Posterior cingulate gyrus (tissue), 11 donors: ENCODE data around the gene TMPRSS7.
"Not testable (repeated sequence)": the region's sequence is repeated elsewhere in the genome, so short reads cannot be mapped to it uniquely, and the experiment has no call there.

Experiments
- DNase-seq, 10 donors: peaks; one replicate each; pipeline versions ENCODE4 v3.0.0 to v3.0.0-alpha.2; 2020 to 2021; ENCODE audit warnings: mixed read lengths in 3 of 10
- intact Hi-C: fragments of 100-400 bp; cut with DNase I; formaldehyde crosslinking; loops from one replicate; pipeline ENCODE4 v1.15.1; 2023

The TMPRSS7 gene

GRCh38 chr3:112012205-112012992, 22.1 kb upstream of the TMPRSS7 start:
- intact Hi-C loops: no loop called here
- DNase-seq: no peak

DNA sequence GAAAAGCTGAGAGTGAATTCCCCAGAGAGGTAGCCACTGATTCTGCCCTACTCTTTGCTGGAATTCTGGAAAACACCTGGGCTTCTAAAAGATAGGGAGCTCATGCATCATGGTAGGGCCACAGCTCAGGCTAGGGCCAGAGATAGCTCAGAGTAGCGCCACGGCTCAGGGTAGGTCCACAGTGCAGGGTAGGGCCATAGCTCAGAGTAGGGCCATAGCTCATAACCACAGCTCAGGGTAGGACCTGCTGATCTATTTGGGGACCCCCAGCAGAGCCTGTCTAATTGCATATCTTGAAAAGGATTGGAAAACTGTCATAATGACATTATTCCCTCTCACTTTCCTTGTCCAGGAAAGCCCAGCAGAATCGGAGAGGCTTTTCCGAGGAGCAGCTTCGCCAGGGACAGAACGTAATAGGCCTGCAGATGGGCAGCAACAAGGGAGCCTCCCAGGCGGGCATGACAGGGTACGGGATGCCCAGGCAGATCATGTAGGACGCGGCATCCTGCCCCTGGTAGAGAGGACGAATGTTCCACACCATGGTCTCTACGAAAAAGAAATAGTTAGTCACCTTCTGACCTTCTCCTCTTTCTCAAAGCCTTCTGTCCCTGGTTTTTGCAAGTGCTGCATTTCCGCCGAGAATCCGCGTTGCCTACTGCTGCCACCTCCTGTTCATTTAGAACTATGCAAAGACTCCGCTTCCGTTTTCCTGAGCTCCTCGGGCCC, 21.3 kb upstream of the TMPRSS7 start:
- peak in 9 of 10 donors; percentile 54 to 94 (median 65) for DNase-seq
- intact Hi-C loops: no loop called here

GRCh38 chr3:112013784-112014143, 20.8 kb upstream of the TMPRSS7 start:
- no peak for DNase-seq
- intact Hi-C loops: no loop called here

GRCh38 chr3:112017091-112017490, 17.4 kb upstream of the TMPRSS7 start:
- DNase-seq: no peak
- intact Hi-C loops: no loop called here

GRCh38 chr3:112018712-112019111, 15.8 kb upstream of the TMPRSS7 start:
- intact Hi-C loops: no loop called here
- no peak for DNase-seq

- DNase-seq: no peak
- intact Hi-C loops: no loop called here
These were observed 14.8 kb upstream of the TMPRSS7 start for GRCh38 chr3:112019716-112020115.

- DNase-seq: no peak
- intact Hi-C loops: no loop called here
These were observed 13.9 kb upstream of the TMPRSS7 start for GRCh38 chr3:112020674-112021085.

- no peak for DNase-seq
- intact Hi-C loops: no loop called here
These were observed 7.4 kb upstream of the TMPRSS7 start for GRCh38 chr3:112027142-112027541.

DNA sequence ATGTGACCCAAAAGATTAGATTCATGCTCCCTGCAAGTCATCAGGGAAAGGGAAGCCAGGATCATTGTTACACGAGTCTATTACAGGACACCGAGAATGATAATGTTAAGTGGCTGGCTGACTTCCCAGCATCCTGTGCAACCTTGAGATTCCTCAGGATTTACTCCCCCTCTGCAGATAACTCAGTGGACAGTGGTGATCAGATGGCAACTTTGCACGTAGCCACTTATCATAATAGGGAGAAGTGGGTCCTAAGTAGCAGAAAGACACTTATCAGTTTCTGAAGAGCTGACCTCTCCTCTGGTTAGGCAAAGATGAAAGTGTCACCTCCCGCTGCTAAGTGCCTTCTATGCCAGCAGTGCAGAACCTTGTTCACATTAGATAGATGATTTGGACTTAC, 6.7 kb upstream of the TMPRSS7 start:
- DNase-seq: no peak
- intact Hi-C loops: no loop called here

- DNase-seq: no peak
- intact Hi-C loops: no loop called here
These were observed 3.6 kb upstream of the TMPRSS7 start for GRCh38 chr3:112030901-112031300.

DNA sequence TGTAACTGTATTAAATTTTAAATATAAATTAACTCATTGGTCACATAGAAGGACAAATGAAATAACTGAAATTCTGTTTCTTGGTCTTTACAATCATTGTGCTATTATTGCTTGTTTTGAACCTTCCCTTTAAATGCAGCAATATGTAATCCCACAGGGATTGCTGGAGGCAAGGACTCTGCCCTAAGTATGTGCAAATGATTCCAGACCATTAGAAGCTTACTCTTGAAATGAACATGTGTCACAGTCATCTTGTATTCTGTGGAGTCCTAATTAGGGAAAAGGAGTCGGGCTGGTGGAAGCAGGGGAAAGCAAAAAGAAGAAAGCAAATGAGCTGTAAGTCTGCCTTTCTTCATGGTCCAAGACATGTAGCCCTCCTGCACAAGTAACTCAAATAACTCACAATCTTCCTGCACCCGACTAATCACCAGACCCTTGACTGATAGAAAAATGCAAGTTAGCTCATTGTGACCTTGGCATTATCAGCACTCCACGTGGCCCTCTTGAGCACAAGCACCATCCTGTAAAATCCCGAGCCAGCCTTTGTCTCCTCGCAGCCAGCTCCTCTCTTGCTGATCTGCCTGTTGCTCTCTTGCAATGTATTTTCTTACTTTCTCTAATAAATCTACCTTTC, 2.3 kb upstream of the TMPRSS7 start:
- intact Hi-C loops: no loop called here
- no peak for DNase-seq

DNA sequence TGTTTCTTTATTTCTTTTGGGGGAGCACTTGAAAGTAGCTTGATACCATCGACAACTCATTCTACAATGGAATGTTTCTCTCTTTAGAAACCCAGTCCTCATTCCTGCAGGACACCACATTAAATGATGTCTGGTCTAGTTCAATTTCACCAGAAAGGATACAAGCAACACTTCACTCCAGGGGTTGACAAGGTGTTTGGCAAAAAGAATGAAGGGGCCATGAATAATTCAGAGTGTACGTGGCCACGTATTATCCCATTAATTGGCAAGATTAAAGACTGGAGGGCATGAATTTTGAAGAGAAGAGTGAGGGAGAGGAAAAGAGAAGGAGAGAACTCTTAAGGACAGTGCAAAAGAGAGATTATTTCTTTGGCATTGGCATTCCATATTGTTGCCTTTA, 705 bp downstream of the TMPRSS7 start:
- no peak for DNase-seq
- intact Hi-C loops: no loop called here

DNA sequence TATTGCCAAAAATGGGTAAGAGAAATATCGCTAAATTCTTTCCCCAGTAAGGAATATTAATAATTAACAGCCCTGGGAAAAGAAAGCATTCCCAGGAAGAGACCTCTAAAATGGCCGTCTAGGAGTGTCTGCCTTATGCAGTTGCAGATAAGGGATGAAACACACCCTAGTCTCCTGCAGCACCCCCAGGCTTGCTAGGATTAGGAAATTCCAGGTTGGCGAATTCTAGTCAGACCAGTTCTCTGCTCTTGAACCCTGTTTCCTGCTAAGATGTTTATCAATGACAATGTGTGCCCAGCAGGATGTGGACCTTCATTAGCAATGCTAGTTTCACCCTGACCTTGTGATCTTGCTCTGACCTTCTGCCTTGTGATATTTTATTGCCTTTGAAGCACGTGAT, 2.7 kb downstream of the TMPRSS7 start:
- intact Hi-C loops, DNase-seq: not testable (repeated sequence)

DNA sequence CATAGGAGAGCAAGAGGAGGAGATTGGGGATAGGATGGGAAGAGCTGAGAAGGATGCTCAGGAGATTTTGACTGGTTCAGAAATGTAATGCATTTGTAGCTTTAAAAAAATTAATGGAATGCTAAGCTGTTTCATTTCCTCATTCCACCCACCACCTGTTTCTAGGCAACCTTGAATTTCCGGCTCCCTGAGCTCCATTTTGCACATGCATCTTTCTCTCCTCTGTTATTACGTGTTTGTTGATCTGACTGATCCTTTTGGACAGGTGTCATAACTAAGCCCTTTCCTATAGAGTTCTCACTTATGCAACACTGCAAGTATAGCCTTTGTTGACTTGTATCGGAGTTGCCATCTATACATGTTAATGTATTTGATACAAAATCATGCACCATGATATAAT, 4.3 kb downstream of the TMPRSS7 start:
- intact Hi-C loops: no loop called here
- DNase-seq: peak in 1 of 10 donors; percentile 9

DNA sequence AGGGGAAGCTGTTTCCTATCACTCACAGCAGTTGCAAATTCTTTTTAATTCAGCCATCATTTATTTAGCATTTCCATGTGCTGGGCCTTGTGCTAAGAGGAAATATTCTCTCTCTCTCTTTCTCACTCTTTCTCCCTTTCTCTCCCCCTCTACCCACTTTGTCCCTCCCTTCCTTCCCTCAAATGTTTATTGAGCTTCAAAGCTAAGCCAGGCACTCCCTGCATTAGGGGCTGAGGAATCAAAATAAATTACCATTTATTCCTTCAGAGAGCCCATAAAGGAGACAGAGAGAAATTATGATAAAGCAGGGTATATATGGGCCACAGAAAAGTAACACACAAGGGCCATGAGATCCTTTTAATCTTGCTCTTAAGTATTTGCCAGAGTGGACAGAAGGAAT, 6.8 kb downstream of the TMPRSS7 start:
- DNase-seq: no peak
- intact Hi-C loops: loop anchor here (10.0 kb wide), 1 partner anchor 327 kb away; no protein-coding TSS in a partner anchor

GRCh38 chr3:112042842-112043280, 8.3 kb downstream of the TMPRSS7 start:
- intact Hi-C loops: loop anchor here (2.0 to 10.0 kb wide), 2 partner anchors 54 to 328 kb away; no protein-coding TSS in a partner anchor
- DNase-seq: no peak

GRCh38 chr3:112043621-112044201, 9.2 kb downstream of the TMPRSS7 start:
- intact Hi-C loops: loop anchor here (2.0 to 10.0 kb wide), 2 partner anchors 55 to 329 kb away; no protein-coding TSS in a partner anchor

GRCh38 chr3:112046599-112046998, 12.1 kb downstream of the TMPRSS7 start:
- no peak for DNase-seq
- intact Hi-C loops: loop anchor here (10.0 kb wide), 1 partner anchor 332 kb away; no protein-coding TSS in a partner anchor

More at GRCh38 chr3:112043621-112044201, 9.2 kb downstream of the TMPRSS7 start:
- DNase-seq: peak in 7 of 10 donors; percentile 11 to 90 (median 40)

GRCh38 chr3:112047264-112047663, 12.7 kb downstream of the TMPRSS7 start:
- no peak for DNase-seq
- intact Hi-C loops: loop anchor here (10.0 kb wide), 1 partner anchor 332 kb away; no protein-coding TSS in a partner anchor

DNA sequence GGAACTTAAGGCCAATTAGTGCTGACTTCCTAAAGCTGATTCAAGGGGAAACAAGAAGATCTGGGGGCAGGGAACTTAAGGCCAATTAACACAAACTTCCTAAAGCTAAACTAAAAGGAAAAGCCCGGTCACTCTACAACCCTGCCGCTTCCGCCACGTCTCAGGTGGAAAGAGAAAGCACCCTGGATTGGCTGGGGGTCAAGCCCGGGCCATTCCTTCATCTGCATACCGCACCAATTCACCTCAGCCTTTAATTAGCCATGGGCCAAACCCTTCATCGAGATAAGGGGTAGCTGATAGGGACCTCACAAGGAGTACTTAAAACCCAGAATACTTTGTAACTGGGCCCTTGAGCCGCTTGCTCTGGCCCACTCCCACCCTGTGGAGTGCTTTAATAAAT, 14.4 kb downstream of the TMPRSS7 start:
- DNase-seq: no peak
- intact Hi-C loops: loop anchor here (10.0 kb wide), 1 partner anchor 334 kb away; no protein-coding TSS in a partner anchor

DNA sequence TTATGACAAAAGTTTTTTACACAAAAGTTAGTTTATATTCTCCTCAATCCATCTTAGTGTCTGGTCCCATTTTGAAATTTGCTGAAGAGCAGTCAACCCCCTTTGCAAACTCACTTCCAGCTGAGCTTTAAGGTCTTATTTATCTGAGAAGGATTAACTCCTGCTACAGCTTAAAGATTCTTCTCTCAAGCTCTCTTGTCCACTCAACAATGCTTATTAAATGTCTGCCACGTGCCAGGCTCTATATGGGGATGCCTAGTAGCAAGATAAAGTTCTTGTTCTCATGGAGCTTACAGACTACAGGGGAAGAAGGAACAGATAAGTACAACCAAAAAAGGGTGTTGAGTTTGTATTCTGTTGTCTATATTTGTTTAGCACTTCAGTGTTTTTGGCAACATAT, 18.7 kb downstream of the TMPRSS7 start:
- intact Hi-C loops: no loop called here
- DNase-seq: no peak
